ENCODE results near the gene BCAN.

DNA sequence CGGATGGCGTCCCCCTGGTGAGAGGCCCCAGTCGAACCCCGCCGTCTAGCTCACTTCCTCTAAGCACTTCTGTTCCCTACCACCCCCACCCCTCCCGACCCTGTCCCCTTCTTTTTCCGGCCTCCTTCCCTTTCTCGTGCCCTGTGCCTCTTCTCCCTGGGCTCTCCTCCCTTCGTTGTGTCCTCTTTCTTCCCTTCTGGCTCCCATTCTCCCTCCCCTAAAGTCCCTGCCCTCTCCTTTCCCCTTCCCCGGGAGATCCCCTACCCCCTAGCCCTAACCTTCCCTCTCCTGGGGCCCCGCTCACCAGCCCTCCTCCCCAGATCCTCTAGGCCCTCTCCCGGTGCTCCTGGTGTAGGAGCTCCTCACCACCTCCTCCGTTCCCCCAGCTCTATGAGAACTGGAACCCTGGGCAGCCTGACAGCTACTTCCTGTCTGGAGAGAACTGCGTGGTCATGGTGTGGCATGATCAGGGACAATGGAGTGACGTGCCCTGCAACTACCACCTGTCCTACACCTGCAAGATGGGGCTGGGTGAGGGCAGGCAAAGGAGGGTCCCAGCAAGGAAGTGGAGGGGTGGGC is 15.9 kb downstream of the BCAN start:
- TF ChIP-seq ZBTB43 (CRISPR knock-in tag; IDR thresholded peaks at IDR 0.05) (no peak), CTCF (IDR thresholded peaks at IDR 0.05) (no peak)
